HG02571 (cell line): ENCODE data around the gene AGAP6.
"Not testable (repeated sequence)": the region's sequence is repeated elsewhere in the genome, so short reads cannot be mapped to it uniquely, and the experiment has no call there.

Source experiments
- ATAC-seq: cut with Tn5 transposase; IDR thresholded peaks from one replicate; pipeline ENCODE4 v1.9.1; 2021; ENCODE audit warnings: mild to moderate bottlenecking, moderate library complexity; ENCODE audit not compliant: unreplicated experiment

AGAP6 gene

DNA sequence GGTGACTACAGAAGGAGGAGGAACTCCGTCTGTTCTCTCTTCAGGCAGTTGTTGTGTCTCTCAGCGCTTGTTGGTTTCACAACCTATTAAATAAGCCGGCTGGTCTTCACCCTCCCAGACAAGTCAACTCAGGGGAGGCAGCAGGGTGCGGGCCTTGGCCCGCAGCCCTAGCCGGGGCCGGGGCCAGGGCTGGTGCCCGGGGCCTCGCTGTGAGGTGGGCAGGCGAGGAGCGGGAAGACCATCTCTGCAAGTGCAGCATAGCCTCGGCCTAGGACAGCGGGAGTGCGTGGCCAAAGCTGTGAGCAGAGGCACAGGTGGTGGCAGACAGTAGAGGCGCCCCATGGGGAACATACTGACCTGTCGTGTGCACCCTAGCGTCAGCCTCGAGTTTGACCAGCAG, at the start of gene AGAP6:
TSS of gene AGAP6 (plus strand) at position 31 of the 400 bp plus-strand sequence. CDS start at position 341, 310 bp downstream.
- not testable (repeated sequence) for ATAC-seq

DNA sequence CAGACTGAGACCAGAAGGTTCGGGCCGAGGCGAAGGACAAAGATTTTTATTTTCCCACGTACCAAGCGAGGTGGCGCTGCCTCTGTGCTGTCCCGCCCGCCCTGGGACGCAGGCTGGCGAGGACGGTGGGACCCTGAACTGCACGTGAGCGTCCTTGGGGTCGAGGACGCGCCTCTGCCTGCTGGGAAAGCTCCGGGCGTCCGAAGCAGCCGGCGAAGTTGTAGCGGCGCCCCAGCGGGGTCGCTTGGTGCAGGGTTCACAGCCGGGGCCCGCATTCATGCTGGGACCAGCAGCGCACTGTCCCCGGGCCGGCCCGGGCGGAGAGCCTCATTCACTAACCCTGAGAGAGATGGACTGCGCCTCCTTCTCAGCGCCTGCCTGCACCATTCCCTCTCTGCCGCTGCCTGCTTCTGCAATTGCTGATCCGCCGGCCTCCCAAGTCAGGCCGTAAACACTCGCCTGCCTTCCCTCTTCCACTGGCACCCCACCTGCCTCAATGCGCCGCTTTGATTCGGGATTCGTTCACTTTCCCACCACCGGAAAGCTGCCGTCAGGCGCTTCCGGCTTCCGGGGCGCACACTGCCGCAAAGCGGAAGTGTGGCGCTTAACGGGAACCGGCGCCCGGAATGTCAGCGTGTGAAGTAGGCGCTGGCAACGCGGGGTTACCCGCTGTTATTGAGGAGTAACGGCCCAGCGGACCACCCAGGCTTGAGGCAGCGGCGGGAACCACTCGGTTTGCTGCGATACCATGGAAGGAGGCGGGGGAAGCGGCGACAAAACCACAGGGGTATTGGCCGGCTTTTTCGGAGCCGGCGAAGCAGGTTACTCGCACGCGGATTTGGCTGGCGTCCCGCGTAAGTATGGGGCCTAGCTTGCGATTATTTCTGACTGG, 46.5 kb upstream of the AGAP6 start, which contains the start of the genes PARG and TIMM23B:
TSS of gene PARG (minus strand) at position 581 of the 892 bp plus-strand sequence. CDS start at position 279, 302 bp downstream.
TSS of gene TIMM23B (plus strand) at position 607 of the 892 bp plus-strand sequence. CDS start at position 749, 142 bp downstream.
- ATAC-seq = peak; percentile 63

DNA sequence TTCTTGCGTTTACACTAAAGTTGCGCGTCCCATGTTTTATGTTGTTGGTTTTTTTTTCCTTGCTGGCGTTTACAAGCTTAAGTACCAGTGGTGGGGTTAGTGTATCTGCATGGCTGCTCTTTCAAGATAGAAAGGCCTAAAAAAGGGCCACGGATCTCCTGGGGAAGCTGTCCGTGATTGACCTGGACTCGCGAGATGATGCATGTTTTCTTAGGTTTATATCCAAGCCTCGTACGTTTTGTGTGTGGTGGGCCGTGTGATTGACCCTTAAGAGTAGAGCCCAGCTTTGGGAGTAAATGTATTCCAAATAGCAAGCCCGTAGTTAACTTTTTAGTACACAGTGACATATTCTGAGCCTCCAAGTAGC, 45.9 kb upstream of the AGAP6 start:
- peak; percentile 16 for ATAC-seq

DNA sequence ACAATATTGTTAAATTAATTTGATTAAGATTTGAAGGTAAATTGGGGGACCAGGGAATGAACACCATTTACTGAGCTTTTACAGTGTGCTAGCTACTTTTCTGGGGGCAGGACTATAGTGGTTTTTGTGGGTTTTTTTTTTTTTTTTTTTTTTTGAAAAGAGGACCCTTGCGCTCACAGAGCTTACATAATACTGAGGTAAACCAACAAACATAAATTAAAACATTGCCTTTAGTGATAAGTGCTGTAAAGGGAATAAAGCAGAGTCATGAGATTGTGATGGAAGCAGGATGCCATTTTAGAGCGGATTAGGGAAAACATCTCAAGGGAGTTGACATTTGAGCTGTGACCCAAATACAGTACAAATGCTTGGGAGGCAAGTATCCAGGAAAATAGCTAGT, 44.6 kb upstream of the AGAP6 start:
- not testable (repeated sequence) for ATAC-seq

DNA sequence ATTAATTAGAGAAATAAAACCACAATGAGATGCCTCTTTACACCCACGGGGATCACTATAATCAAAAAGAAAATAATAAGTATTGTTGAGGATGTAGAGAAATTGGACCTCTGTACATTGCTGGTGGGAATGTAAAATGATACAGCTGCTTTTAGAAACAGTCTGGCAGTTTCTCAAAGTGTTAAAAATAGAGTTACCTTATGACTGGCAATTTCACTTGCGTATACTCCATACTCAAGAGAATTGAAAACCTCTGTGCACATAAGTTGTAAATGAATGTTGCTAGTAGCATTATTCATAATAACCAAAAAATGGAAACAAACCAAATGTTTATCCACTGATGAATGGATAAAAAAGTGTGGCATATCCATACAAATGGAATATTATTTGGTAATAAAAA, 40.1 kb upstream of the AGAP6 start:
- peak; percentile 78 for ATAC-seq

DNA sequence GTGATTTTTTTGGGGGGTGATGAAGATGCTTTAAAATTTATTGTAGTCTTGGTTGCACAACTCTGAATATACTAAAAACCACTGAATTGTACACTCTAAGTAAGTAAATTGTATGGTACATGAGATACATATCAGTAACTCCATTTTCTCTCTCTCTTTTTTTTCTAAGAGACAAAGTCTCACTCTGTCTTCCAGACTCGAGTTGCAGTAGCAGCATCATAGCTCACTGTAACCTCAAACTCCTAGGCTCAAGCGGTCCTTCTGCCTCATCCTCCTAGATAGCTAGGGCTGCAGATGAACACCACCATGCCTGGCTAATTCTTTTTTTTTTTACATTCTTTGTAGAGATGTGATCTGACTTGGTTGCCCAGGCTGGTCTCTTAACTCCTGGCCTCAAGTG, 39.5 kb upstream of the AGAP6 start:
- not testable (repeated sequence) for ATAC-seq

DNA sequence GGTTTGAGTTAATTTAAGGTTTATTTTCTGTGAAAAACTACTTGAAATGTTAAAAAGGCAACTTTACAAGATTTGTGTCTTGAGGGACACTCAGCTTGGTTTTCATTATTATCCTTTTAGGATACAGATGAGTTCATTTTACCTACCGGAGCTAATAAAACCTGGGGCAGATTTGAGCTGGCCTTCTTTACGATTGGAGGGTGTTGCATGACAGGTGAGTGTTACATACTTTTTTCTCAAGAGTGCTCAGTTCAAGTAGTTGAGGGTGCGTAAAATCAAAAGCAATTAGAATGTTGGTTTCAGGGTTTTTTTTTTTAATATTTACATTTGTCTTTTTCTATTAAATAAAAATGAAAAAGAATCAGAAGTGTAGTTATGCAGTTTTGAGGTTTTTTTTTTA, 36.2 kb upstream of the AGAP6 start:
- not testable (repeated sequence) for ATAC-seq

DNA sequence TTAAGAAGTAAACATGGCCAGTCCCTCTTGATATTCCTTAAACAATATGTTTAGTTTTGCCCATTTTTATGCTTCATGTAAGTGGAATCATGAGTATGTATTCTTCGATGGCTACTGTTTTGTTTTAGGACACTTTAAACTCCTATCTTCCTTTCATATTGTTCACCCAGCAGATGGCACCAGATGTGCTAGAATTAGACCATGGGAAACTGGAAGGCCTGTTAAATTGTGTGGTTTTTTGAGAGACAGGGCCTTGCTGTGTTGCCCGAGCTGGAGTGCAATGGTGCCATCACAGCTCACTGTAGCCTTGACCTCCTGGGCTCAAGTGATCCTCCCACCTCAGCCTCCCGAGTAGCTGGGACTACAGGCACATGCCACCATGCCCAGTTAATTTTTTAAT, 35.1 kb upstream of the AGAP6 start:
- not testable (repeated sequence) for ATAC-seq

DNA sequence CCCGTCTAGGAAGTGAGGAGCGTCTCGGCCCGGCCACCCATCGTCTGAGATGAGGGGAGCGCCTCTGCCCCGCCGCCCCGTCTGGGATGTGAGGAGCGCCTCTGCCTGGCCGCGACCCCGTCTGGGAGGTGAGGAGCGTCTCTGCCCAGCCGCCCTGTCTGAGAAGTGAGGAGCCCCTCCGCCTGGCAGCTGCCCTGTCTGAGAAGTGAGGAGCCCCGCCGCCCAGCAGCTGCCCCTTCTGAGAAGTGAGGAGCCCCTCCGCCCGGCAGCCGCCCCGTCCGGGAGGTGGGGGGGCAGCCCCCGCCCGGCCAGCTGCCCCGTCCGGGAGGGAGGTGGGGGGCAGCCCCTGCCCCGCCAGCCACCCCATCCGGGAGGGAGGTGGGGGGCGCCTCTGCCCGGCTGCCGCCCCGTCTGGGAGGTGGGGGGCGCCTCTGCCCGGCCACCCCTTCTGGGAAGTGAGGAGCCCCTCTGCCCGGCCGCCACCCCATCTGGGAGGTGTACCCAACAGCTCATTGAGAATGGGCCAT, 17.8 kb upstream of the AGAP6 start:
- ATAC-seq = not testable (repeated sequence)

DNA sequence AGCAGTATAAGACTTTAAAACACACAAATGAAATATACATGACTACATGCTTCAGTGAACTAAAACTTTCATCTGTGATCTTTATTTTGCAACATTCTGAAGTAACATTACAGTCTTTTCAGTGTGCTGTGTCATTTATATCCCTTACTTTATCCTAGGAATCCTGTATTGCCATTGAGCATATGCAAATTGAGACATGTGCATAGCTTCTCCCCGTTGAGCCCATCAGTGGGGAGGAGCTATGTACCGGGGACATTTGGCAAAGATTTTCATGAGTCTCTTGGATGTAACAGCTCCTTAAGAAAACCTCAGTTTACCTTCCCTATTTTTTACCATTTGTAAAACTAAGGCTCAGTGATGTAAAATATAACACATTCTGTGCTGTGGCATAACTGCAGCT, 16.7 kb upstream of the AGAP6 start:
- not testable (repeated sequence) for ATAC-seq

DNA sequence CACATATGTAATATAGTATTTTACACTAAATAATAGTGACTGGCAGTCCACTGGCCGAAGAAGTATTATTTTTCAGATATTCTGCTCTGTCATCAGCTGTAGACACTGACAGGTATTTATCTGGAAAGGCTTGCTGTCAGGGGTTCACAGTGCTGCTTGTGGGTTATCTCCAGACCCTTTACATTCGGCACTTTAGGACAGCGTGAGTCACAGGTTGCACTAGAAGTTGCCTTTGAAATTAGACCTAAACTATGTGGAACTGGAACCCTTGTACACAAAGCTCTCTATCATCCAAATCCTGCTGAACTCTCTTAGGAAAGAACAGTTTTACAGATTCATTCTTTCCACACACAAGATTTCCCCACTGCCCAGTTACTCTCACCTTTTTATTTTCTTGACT, 16.1 kb upstream of the AGAP6 start:
- not testable (repeated sequence) for ATAC-seq

DNA sequence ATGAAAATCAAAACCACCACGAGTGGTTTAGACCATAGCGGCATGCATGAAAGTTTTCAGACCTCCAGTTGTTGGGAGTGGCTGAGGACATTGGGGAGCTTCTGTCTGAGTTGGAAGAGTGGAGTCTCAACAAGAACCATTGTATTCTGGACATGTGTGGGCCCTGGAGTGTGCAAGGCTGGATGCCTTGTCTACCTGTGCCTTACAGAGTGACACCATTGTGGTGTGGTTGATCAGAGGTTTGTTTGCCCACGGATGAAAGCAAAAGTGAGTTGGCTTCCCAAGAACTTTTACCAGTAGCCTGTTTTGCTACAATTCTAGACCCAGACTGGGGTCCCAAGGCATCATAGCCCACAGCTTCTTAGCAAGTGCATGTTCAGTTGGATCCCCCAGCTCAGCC, 10.4 kb upstream of the AGAP6 start:
- ATAC-seq = not testable (repeated sequence)

DNA sequence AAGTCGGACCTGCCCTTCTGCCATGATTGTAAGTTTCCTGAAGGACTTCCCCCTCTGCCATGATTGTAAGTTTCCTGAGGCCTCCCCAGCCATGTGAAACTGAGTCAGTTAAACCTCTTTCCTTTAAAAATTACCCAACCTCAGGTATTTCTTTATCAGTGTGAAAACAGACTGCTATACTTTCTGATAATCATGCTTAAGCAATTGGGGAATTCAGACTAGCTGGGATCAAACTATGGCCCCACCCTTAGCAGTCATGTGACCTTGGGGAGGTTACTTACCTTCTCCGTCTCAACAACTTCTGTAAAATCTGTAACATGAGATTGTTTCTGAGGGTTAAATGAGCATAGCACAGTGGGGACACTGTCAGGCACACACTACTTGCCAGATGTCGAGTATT, 999 bp upstream of the AGAP6 start:
- not testable (repeated sequence) for ATAC-seq

DNA sequence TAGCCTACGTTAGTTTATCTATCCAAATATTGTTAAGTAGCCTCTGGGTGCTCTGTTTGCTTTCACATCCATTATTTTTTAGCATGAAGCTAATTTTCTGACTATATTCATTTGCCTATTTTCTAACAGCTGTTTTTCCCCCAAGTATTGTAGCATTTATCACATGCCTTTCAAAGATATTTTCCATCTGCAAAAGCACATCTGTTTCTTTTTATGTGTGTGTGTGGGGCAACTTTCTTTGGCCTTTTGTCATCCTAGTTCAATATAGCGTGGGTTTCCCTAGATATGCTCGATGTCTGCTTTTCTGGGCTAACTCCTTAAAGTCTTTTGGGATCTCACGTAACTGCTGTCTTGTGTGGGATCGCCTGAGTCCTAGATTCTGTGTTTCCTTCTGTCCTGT, 7.1 kb downstream of the AGAP6 start:
- not testable (repeated sequence) for ATAC-seq

DNA sequence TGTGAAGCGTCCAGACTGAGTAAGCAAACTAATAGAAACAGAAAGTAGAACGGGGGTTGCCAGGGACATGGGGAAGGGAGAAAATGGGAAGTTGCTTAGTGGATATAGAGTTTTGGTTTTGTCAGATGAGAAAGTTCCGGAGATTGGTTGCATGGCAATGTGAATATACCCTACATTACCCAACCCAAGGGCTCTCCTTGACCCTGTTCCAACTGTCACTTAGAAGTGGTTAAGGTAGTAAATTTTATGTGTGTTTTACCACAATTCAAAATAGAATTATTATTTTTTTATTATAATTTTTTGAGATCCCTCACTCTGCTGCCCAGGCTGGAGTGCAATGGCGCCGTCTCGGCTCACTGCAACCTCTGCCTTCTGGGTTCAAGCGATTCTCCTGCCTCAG, 25.8 kb downstream of the AGAP6 start:
- ATAC-seq = not testable (repeated sequence)

DNA sequence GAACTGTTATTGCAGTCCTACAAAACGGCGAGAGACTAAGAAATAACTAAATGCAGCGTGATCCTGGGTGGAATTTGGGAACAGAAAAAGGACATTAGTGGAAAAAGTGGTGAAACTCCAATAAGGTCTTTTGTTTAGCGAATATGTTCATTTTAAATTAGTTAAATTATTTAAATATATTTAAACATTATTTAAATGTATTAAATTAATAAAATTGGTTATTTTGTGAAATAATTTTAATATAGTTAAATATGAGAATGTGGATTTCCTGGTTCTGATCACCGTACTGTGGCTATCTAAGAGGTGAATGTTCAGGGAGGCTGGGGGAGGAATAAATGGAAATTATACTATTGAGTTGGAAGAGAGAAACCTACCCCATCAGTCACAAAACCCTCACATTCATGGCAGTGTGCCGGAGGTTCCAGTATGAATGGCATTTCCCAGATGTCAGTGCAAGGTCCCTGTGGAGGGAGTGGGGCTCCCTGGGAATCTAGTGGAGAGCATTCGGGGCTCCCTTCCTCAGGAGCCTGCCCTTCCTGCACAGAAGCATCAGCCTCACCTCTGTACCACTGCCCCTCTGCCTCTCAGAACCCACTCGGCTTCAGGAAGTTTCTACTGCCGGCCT, 27.5 kb downstream of the AGAP6 start:
- ATAC-seq = not testable (repeated sequence)

DNA sequence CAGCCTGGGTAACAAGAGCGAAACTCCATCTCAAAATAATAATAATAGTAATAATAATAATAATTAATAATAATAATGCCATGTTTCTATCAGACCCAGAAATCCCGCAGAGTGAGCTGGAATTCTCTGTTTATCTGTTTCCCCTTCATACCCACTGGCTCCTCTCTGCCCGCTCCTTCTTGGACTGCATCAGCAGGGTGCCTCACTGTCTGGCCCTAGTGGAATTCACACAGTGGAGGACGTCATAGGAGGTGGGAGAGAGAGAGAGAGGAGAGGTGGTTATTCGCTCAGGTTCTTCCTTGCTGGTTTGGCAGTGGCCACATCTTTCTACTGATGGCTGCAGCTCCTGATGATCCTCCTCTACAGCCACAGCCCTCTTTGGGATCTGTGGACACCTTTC, 28.7 kb downstream of the AGAP6 start:
- not testable (repeated sequence) for ATAC-seq

DNA sequence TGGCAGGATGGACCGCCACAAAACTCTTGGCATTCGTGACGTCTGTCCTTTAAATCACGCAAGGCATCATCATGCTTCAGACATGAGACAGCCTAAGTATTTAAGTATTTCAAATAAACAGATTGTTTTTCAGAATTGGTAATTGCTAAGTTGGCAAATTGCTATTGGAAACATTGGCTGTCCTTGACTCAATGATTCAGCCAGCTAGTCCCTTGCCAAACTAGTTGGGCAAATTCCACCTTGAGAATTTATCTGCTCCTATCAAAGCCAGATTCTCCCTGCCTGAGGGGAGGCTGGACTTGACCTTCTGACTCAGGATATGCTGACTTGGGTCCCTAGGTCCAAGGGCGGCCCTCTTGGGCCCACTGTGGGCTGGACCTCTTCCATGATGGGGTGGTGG, 29.4 kb downstream of the AGAP6 start:
- not testable (repeated sequence) for ATAC-seq

DNA sequence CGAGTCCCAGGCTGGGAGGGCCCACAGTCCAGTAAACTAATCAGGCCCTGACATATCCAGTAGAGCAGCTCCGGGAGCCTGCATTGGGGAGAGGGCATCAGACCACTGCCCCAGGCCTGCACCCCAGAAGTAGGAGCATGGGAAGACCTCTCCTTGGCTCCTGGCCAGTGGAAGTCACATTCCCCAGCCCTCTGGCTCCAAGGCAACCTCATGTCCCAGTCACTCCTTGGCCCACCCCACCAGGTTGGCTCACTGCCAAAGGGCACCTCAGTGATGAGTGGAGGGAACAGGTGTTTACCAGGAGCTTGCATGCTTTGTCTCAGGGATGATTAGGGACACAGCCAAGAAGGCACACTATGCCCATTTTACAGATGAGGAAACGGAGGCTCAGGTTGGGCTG, 31.1 kb downstream of the AGAP6 start:
- ATAC-seq = not testable (repeated sequence)

DNA sequence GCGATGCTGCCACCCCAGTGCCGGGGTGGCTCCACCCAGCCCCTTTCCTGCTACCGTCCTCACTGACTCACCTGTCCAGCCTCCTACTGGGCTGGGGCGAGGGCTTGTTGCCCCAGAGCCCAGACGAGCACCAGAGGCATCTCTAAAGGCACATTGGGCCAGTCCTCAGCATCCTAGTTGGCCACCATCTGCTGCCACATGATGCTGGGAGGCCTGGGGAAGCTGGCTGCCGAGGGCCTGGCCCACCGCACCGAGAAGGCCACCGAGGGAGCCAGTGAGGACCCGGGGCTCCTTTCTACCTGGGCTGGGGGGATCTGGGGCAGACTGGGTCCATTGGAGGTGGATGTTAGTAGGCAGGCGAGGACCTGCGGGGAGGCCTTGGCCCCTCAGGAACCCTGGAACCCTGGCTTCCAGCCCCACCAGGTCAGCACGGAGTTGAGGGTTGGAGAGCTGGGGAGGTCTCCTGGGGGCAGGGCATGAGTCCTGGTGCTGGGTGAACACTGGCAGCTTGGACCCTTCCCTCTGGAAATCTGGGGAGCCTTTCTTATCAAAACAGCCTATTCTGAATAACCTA, 32.3 kb downstream of the AGAP6 start:
- not testable (repeated sequence) for ATAC-seq

DNA sequence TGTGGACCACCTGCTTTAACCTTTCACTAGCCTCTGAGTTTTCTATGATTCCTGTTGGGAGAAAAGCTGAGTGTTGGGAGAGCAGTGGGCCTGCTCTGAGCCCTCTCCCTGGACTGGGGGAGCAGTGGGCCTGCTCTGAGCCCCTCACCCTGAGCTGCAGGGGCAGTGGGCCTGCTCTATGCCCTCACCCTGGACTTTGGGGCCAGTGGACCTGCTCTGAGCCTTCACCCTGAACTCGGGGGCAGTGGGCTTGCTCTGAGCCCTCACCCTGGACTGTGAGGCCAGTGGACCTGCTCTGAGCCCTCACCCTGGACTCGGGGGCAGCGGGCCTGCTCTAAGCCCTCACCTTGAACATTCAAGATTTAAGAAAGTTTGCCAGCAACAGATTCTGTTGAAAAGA, 33.4 kb downstream of the AGAP6 start:
- no peak for ATAC-seq
